RWPE2 (cell line): ENCODE data around the gene FCER1G.
"Not testable (repeated sequence)": the region's sequence is repeated elsewhere in the genome, so short reads cannot be mapped to it uniquely, and the experiment has no call there.

Experiments used
- ATAC-seq: fragments of 200-7000 bp; cut with Tn5 transposase; 3 replicates; pipeline ENCODE4 v1.9.1; 2021; ENCODE audit warnings: low read depth
- DNase-seq: peaks from one replicate; pipeline ENCODE4 v3.0.0-alpha.2; 2020; ENCODE audit warnings: low spot score
- H3K27ac ChIP-seq: fragments of 450-650 bp; 2 replicates; pipeline ENCODE4 v1.5.1; 2017; ENCODE audit warnings: mild to moderate bottlenecking; ENCODE audit not compliant: poor library complexity, severe bottlenecking
- H3K27me3 ChIP-seq: fragments of 250-450 bp; sonication (Bioruptor Pico); 2 replicates; pipeline ENCODE4 v1.5.1; 2021; ENCODE audit warnings: mild to moderate bottlenecking, moderate library complexity; ENCODE audit not compliant: insufficient read depth, poor library complexity, severe bottlenecking
- H3K36me3 ChIP-seq: fragments of 250-450 bp; sonication (Bioruptor Pico); 2 replicates; pipeline ENCODE4 v1.5.1; 2020; ENCODE audit warnings: low read depth, mild to moderate bottlenecking, moderate library complexity
- H3K4me1 ChIP-seq: fragments of 250-450 bp; sonication (Bioruptor Pico); 2 replicates; pipeline ENCODE4 v1.5.1; 2021; ENCODE audit warnings: mild to moderate bottlenecking, moderate library complexity; ENCODE audit not compliant: insufficient read depth, poor library complexity, severe bottlenecking
- H3K4me3 ChIP-seq: fragments of 250-450 bp; sonication (Bioruptor Pico); 2 replicates; pipeline ENCODE4 v1.5.1; 2021; ENCODE audit warnings: mild to moderate bottlenecking, moderate library complexity; ENCODE audit not compliant: severe bottlenecking
- H3K9me3 ChIP-seq: fragments of 250-450 bp; sonication (Bioruptor Pico); 2 replicates; pipeline ENCODE4 v1.5.1; 2021; ENCODE audit warnings: mild to moderate bottlenecking, moderate library complexity; ENCODE audit not compliant: severe bottlenecking
- CTCF ChIP-seq: fragments of 450-650 bp; IDR thresholded peaks from one replicate; pipeline ENCODE4 v1.5.1; 2017; ENCODE audit warnings: mild to moderate bottlenecking, moderate library complexity; ENCODE audit not compliant: poor library complexity, severe bottlenecking

The FCER1G gene

GRCh38 chr1:161250829-161251228, 35.7 kb downstream of the FCER1G start:
- no peak for TF ChIP-seq CTCF
- Histone ChIP-seq H3K4me3 (no peak overlapping the region), H3K9me3 (no peaks in the 10 kb centered on the region), H3K4me1 (no peaks in the 10 kb centered on the region), H3K27ac (no peak overlapping the region), H3K36me3 (no peaks in the 10 kb centered on the region), H3K27me3 (no peaks in the 10 kb centered on the region)
- ATAC-seq, result no peak
- no peak for DNase-seq

- no peaks in the 10 kb centered on the region for H3K4me1 ChIP-seq
- no peaks in the 10 kb centered on the region for H3K36me3 ChIP-seq
- H3K9me3 ChIP-seq, result no peaks in the 10 kb centered on the region
- no peak for TF ChIP-seq CTCF
- no peaks in the 10 kb centered on the region for H3K27me3 ChIP-seq
- DNase-seq (no peak), ATAC-seq (no peak)
- no peak overlapping the region for H3K27ac ChIP-seq
- no peak overlapping the region for H3K4me3 ChIP-seq
Measured at GRCh38 chr1:161251579-161251978, 36.5 kb downstream of the FCER1G start.

- not testable (repeated sequence) for H3K27me3 ChIP-seq, ATAC-seq, H3K27ac ChIP-seq, H3K36me3 ChIP-seq, H3K4me3 ChIP-seq, H3K9me3 ChIP-seq, H3K4me1 ChIP-seq, DNase-seq
Measured at GRCh38 chr1:161255302-161255701, 40.2 kb downstream of the FCER1G start.

GRCh38 chr1:161255955-161256520, 40.9 kb downstream of the FCER1G start:
- H3K27me3 ChIP-seq, H3K4me3 ChIP-seq, H3K9me3 ChIP-seq, H3K4me1 ChIP-seq, H3K27ac ChIP-seq, ATAC-seq, DNase-seq, H3K36me3 ChIP-seq: not testable (repeated sequence)

- not testable (repeated sequence) for H3K4me1 ChIP-seq
Measured at GRCh38 chr1:161257109-161257508, 42.0 kb downstream of the FCER1G start.

GRCh38 chr1:161258439-161259344, 43.6 kb downstream of the FCER1G start, which contains the start of gene PCP4L1:
Gene PCP4L1, plus strand, starts transcription at chr1:161258745. Its CDS starts 230 bp downstream, at chr1:161258975.
- Histone ChIP-seq H3K9me3 (no peaks in the 10 kb centered on the region), H3K4me1 (peaks cover 9% of the 10 kb centered on the region), H3K4me3 (peak within 1 kb of the TSS; percentile 37), H3K27me3 (peaks cover 9% of the 10 kb centered on the region), H3K27ac (no peak within 1 kb of the TSS), H3K36me3 (no peaks in the 10 kb centered on the region)
- ATAC-seq (peak; percentile 90), DNase-seq (no peak)
- no peak for TF ChIP-seq CTCF

More at GRCh38 chr1:161257109-161257508, 42.0 kb downstream of the FCER1G start:
- not testable (repeated sequence) for H3K27me3 ChIP-seq, H3K9me3 ChIP-seq, H3K4me3 ChIP-seq, H3K36me3 ChIP-seq, ATAC-seq, DNase-seq, H3K27ac ChIP-seq
